Measurements from ENCODE around the gene ADTRP. TPM values are rescaled to one million over a fixed set of nuclear protein-coding genes. Genes with fewer than 3 reads are reported as not detected.

ADTRP gene
- total and polyA plus RNA-seq, 8 donors: 0.09 to 0.44 (median 0.24) TPM; not detected in 3

- Histone ChIP-seq H3K4me1 (peaks cover 9 to 30% (median 14%) of the 10 kb centered on the region in 3 donors), H3K27ac (peak overlapping the region in 2 of 4 donors; percentile 34 to 70), H3K36me3 (no peaks in the 10 kb centered on the region), H3K27me3 (no peaks in the 10 kb centered on the region), H3K4me3 (no peak overlapping the region), H3K9me3 (no peaks in the 10 kb centered on the region)
- intact Hi-C loops (cut with DNase I): no loop called here
- WGBS, 2 donors: 47 to 49% methylated on average over 11 of the region's 11 CpGs
- no peak for TF ChIP-seq CTCF (IDR thresholded peaks at IDR 0.05)
- DNase-seq (no peak), FAIRE-seq (no peak), ATAC-seq (no peak)
These were observed 8.6 kb downstream of the ADTRP start for GRCh38 chr6:11769811-11770545.

GRCh38 chr6:11769244-11769643 lies 9.4 kb downstream of the ADTRP start:
- intact Hi-C loops (cut with DNase I): no loop called here

GRCh38 chr6:11767978-11768756 lies 10.4 kb downstream of the ADTRP start:
- WGBS, 2 donors: 86% methylated on average over 7 of the region's 7 CpGs
- intact Hi-C loops (cut with DNase I): no loop called here
- FAIRE-seq: no peak
- Histone ChIP-seq H3K27me3 (no peaks in the 10 kb centered on the region), H3K27ac (no peak overlapping the region), H3K36me3 (no peaks in the 10 kb centered on the region), H3K9me3 (no peaks in the 10 kb centered on the region), H3K4me3 (no peak overlapping the region), H3K4me1 (peaks cover 18 to 44% (median 29%) of the 10 kb centered on the region in 3 donors)
- no peak for DNase-seq
- ATAC-seq: no peak
- no peak for TF ChIP-seq CTCF (IDR thresholded peaks at IDR 0.05)

More at GRCh38 chr6:11769244-11769643, 9.4 kb downstream of the ADTRP start:
- no peak for TF ChIP-seq CTCF (IDR thresholded peaks at IDR 0.05)
- Histone ChIP-seq H3K4me3 (no peak overlapping the region), H3K27me3 (no peaks in the 10 kb centered on the region), H3K4me1 (peaks cover 9 to 34% (median 18%) of the 10 kb centered on the region in 3 donors), H3K9me3 (no peaks in the 10 kb centered on the region), H3K36me3 (no peaks in the 10 kb centered on the region), H3K27ac (no peak overlapping the region)
- ATAC-seq: no peak
- 97 to 100% methylated on average over 2 of the region's 2 CpGs for WGBS, 2 donors
- DNase-seq: no peak
- FAIRE-seq: no peak

GRCh38 chr6:11767458-11767857 lies 11.1 kb downstream of the ADTRP start:
- no peak for ATAC-seq
- no peak for FAIRE-seq
- TF ChIP-seq CTCF (IDR thresholded peaks at IDR 0.05): no peak
- intact Hi-C loops (cut with DNase I): no loop called here
- Histone ChIP-seq H3K9me3 (no peaks in the 10 kb centered on the region), H3K27me3 (no peaks in the 10 kb centered on the region), H3K27ac (peak overlapping the region in 2 of 4 donors; percentile 69 to 87), H3K4me3 (no peak overlapping the region), H3K4me1 (peaks cover 25 to 51% (median 35%) of the 10 kb centered on the region in 3 donors), H3K36me3 (no peaks in the 10 kb centered on the region)
- 93 to 98% methylated on average over 2 of the region's 2 CpGs for WGBS, 2 donors
- DNase-seq: no peak
